GM18861 (cell line): ENCODE measurements around the gene KRR1.

Experiments used
- ATAC-seq: cut with Tn5 transposase; IDR thresholded peaks from one replicate; pipeline ENCODE4 v1.9.1; 2021; ENCODE audit not compliant: unreplicated experiment

The KRR1 gene

GRCh38 chr12:75511116-75512048, at the start of gene KRR1:
Gene KRR1, minus strand, starts transcription at chr12:75511609. Its CDS starts 12 bp downstream, at chr12:75511597.
- ATAC-seq = peak; percentile 96

- ATAC-seq = no peak
Measured at GRCh38 chr12:75560167-75560566, 48.8 kb upstream of the KRR1 start.

- ATAC-seq = no peak
Measured at GRCh38 chr12:75558287-75558686, 46.9 kb upstream of the KRR1 start.

- no peak for ATAC-seq
Measured at GRCh38 chr12:75556311-75556899, 45.0 kb upstream of the KRR1 start.

- no peak for ATAC-seq
Measured at GRCh38 chr12:75554556-75554880, 43.1 kb upstream of the KRR1 start.

GRCh38 chr12:75553836-75554555, 42.6 kb upstream of the KRR1 start:
- no peak for ATAC-seq

GRCh38 chr12:75553398-75553797, 42.0 kb upstream of the KRR1 start:
- no peak for ATAC-seq

GRCh38 chr12:75551477-75551876, 40.1 kb upstream of the KRR1 start:
- ATAC-seq = no peak

- ATAC-seq = no peak
Measured at GRCh38 chr12:75550401-75551240, 39.2 kb upstream of the KRR1 start.

- no peak for ATAC-seq
Measured at GRCh38 chr12:75549989-75550388, 38.6 kb upstream of the KRR1 start.

- ATAC-seq = no peak
Measured at GRCh38 chr12:75548879-75549278, 37.5 kb upstream of the KRR1 start.

GRCh38 chr12:75545636-75546035, 34.2 kb upstream of the KRR1 start:
- no peak for ATAC-seq

GRCh38 chr12:75543529-75543928, 32.1 kb upstream of the KRR1 start:
- no peak for ATAC-seq

- no peak for ATAC-seq
Measured at GRCh38 chr12:75542942-75543341, 31.5 kb upstream of the KRR1 start.

- no peak for ATAC-seq
Measured at GRCh38 chr12:75539889-75540288, 28.5 kb upstream of the KRR1 start.

GRCh38 chr12:75533239-75533638, 21.8 kb upstream of the KRR1 start:
- no peak for ATAC-seq

- ATAC-seq = no peak
Measured at GRCh38 chr12:75529826-75530225, 18.4 kb upstream of the KRR1 start.

GRCh38 chr12:75529316-75529715, 17.9 kb upstream of the KRR1 start:
- ATAC-seq = no peak

- ATAC-seq = no peak
Measured at GRCh38 chr12:75528692-75529091, 17.3 kb upstream of the KRR1 start.

- no peak for ATAC-seq
Measured at GRCh38 chr12:75528272-75528671, 16.9 kb upstream of the KRR1 start.
